PC-9 (cell line): ENCODE measurements around the gene SBF2.

Experiments used
- CTCF ChIP-seq: fragments of 200-600 bp; sonication (generic); conservative IDR thresholded peaks from 2 replicates; pipeline ENCODE4 v1.6.1; 2017; ENCODE audit warnings: mixed run types, antibody characterized with exemption, mild to moderate bottlenecking, moderate library complexity
- EZH2 ChIP-seq: fragments of 200-600 bp; sonication (generic); IDR thresholded peaks from 2 replicates; pipeline ENCODE4 v1.8.0; 2017; ENCODE audit warnings: antibody characterized with exemption, low read depth

- no peak for TF ChIP-seq CTCF
- no peak for TF ChIP-seq EZH2
Measured at GRCh38 chr11:9797300-9797699, 496.7 kb downstream of the SBF2 start.
